ENCODE results near the gene SLC35F6.

Gene SLC35F6, protein sequence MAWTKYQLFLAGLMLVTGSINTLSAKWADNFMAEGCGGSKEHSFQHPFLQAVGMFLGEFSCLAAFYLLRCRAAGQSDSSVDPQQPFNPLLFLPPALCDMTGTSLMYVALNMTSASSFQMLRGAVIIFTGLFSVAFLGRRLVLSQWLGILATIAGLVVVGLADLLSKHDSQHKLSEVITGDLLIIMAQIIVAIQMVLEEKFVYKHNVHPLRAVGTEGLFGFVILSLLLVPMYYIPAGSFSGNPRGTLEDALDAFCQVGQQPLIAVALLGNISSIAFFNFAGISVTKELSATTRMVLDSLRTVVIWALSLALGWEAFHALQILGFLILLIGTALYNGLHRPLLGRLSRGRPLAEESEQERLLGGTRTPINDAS

DNA sequence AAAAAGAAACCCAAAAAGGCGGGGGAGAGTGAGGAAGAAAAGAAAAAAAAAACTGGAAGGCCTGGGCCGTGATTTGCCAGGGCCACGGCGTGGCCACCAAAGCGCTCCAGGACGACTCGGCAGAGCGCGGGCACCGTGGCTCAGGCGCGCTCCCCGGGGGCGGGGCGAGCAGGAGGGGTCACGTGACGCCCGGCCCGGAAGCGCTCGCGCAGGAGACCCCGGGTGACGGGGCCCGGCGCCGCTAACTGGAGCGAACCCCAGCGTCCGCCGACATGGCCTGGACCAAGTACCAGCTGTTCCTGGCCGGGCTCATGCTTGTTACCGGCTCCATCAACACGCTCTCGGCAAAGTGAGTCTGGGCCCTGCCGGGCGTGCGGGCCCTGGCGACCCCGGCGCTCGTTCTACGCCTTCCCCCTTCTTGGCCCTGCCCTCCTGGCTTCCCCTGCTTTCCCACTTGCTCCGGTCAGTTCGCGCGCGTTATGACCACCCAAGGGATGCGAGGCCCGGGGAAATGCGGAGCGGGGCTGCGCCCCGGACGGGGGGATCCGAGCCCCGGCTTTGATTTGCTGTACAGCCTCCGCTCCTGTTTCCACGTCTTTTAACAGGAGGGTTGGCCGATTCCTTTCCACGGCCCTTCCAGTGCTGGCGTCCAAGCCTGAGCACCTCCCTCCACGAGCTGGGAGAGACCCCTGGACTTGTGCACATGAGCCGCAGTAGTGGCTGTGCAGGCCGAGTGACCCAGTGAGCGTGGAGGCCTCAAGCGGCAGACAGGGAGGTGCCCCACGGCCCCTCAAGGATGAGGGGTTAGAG, at the start of gene SLC35F6:
SLC35F6 (plus strand) TSS at position 207 of the 810 bp plus-strand sequence; CDS start at position 273, 66 bp downstream.
- peak; percentile 86 for DNase-seq

DNA sequence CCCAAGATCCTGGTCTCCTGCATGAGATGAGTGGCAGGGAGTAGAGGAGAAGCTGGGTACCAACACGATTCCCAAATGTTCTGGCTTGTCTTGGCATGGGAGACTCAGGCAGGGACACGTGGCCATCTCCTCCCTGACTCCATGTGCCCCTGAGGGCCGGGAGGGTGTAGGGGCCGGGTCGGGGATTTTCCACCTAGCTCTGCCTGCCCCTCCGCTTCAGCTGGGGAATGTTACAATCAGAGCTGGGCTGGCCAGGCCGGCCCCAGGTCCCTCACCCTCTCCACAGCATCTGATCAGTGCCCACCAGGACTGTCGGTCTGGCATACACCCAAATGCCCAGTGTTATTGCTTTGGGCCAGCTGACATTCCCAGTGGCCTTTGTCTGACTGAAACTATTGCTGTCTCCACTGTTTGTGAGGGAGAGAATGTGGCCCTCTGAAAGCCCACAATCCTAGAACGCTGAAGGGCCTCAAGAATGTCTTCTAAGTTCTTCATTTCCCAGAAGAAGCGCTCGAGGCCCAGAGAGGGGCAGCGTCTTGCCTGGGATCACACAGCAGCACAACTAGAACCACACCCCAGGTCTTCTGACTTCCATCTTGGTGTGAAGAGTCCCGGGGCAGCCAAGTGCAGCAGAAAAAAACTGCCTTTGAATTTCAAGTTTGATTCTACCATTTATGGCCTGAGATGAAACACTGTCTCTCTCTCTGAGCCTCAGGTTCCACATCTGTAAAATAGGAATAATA, 48.4 kb upstream of the SLC35F6 start:
- DNase-seq = no peak

DNA sequence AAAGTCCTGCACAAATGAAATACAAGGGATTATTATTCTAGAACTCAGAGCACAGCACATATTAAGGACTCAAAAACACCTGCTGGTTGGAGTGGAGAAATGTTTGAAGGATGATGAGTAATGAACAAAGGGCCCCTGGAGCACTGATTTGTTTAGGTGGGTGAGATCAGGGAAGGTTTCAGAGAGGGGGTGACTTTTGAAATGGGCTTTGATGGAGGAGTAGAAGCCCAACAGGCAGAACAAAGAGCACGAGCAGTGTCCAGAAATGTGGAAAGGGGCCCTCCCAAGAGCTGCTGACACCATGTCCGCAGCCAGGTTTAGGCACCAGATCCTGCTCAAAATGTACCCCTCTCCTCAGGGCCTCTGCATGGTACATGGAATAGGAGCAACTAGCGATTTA, 47.7 kb upstream of the SLC35F6 start:
- no peak for DNase-seq

DNA sequence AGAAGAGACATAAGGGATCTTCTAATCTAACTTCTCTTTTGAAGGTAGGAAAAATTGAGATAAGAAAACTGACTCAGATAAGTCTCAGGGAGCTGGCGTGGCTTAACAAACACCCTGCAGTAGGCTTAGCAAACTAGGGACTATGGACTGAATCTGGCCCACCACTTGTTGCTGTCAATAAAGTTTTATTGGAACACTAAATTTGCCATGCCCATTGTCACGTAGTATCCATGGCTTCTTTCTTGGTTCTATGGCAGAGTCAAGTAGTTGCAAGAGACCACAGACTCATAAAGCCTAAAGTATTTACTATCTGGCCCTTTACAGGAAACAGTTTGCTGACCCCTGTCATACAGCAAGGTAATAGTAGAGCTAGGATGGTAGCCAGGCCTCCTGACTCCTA, 47.3 kb upstream of the SLC35F6 start:
- no peak for DNase-seq

DNA sequence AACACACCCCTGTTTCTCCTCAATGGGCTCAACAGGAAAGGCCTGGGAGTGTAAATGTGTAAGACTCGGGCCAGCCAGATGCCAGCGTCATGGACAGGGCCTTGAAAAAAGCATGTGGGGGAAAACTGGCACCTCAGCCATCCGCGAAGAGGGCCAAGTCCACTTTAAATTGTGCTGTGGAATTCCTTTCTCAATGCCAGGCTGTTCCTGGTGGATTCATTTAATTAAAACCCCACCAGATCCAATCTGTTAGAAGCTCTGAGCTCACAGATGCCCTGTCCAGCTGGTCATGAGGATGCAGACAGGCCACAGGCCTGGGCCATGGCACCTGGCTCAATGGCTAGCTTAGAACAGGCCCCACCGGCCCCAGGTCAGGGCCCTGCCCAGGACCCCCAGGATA, 46.7 kb upstream of the SLC35F6 start:
- no peak for DNase-seq

DNA sequence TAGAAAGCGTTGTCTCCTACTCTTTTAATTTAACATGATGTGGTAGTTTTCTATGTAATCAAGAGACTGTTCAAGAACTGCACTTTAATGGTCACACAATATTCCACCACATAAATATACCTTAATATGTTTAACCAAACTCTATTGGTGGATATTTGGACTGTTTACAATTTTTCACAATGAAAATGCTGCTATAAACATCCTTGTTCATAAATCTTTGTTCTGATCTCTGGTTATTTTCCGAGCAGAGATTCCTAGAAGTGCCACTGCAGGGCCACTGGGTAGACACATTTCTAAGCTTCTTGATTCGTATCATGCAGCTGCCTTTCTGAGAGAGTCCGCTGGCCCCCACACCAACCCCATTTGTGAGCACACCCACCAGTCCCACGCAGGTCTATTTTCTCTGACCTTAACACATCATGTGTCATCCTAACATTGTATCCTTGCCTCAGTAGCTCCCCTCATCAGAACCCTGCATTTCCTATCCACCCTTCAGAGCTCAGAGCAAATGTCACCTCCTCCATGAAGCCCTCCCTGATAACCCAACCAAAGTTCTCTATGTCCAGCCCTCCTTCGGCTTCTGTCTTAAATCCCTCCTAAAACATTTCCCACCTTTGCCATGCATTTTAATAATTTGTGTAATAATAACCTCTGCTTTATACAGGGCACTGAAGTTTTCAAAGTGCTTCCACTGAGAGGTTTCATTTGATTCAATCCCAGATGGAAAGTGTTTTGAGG, 45.0 kb upstream of the SLC35F6 start:
- DNase-seq = no peak

DNA sequence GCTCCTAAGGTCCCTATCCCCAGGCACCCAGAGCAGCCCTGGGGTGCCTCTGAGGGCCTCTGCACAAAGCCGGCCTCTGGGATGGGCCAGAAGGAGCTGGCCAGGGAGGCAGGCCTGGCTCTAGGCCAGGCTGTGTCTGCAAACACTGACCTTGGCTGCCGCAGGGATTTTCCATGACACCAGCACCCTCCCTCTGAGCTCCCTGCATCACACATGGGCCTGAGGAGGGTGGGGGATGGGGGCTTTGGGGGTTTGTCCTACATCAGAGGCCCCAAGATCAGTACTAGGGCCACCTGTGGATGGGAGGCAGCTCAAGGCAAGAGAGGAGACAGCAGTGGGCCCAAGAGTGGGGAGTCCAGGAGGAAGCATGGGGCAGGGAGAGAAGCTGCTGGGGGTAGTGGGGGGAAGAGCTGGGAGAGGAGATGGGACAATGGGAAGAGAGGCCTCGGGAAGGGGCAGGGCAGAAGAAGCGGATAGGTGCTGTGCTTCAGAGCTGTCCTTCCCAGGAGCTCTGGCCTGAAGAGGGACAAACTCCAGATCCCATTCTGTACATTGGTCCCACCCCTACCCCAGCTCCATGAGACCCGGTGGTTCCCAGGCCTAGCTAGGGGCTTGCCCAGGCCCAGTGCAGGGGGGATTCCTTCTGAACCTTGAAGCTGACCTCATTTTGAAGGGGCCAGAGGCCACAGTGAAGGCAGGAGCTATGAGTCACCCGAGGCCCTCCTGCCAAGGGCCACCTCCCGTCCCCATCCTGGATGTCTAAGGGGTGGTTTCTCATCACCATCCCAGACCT, 43.6 kb upstream of the SLC35F6 start:
- DNase-seq = peak; percentile 38

DNA sequence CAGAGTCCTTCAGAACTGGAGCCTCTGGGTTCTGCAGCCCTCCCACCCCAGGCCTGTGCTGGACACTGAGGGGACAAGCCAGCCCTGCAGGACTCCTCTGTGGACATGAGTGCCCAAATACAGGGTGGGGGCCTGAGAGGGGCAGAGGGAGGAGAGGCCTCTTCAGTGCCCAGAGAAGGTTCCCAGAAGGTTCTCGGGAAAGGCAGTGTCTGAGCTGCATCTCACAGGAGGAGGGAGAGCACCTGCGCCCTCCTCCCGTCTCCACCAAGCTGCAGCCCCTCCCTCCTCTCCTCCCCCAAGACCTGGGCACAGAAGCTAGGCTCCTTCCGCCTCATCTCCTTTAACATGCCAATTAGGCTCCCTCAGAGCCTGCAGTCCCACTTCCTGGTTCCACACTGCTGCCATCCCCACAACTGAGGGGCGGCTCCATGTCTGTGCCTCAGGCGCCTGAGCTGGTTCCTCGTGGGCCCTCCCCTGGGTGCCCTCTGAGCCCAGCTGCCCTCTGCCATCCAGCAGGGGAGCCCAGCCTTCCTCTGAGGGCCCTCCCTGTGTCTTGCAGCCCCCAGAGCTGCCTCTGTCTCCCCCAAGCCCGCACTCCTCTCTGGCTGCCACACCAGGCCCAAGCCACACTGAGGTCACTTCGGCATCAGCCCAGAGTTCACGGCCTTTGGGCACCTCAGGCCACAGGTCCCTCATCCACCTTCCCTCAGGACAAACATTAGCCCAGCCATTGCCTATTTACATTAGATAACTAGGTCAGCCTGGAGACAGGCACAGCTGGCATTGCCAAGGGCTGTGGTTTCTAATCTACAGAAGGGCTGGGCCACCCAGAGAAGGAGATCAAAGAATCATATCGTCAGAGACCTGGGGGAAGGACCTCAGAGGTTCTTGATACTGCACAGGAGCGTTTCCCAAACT, 42.7 kb upstream of the SLC35F6 start:
- DNase-seq = no peak

DNA sequence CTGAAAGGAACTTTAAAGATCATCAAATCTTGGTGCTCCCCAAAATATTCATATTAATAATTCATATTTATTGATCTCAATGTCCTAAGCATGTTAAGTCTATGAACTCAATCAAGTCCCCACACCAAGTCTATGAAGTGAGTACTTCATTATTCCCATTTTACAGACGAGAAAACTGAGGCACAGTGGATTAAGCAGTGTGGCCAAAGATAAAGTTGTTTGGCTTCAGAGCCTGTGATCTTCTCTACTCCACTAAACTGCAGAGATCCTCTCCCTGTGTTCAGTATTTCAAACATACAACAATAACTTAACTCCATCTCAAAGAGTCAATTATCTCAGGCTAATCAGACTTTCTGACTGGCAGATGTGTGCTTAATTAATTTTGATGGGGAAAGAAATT, 41.8 kb upstream of the SLC35F6 start:
- DNase-seq = no peak

DNA sequence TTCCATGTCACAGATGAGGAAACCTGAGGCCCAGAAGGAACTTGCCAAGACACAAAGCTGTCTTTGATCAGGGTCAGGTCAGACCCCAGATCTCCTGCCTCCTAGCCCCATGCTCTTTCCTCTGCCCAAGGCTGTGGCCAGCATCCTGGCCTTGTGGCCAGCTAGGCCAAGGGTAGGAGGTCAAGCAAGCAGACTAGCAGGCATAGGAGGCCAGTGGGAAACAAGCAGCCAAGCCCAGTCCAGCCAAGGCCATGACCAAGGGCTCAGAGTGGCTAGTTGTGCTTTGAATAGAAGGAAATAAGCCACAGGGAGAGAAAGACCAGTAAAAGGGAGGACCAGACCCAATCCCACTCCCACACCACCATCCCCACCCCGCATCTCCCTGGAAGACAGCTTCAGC, 41.2 kb upstream of the SLC35F6 start:
- DNase-seq = no peak

DNA sequence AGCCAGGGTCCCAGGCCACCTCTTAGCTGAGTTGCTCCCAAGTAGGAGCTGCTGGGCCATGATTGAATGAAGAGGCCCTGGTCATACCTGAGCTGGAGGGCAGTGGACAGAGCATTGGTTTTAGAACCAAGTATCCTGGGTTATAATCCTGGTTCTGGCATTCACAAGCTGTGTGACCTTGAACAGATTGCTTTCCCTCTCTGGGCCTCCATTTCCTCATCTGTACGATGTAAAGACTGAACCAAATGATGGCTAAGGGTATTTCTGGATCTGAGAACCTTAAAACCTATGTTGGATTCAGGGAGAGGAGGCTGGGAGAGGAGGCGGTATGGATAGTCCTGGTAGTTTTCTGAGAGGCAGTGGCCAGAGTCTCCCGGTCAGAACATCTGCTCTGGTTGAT, 40.6 kb upstream of the SLC35F6 start:
- no peak for DNase-seq

DNA sequence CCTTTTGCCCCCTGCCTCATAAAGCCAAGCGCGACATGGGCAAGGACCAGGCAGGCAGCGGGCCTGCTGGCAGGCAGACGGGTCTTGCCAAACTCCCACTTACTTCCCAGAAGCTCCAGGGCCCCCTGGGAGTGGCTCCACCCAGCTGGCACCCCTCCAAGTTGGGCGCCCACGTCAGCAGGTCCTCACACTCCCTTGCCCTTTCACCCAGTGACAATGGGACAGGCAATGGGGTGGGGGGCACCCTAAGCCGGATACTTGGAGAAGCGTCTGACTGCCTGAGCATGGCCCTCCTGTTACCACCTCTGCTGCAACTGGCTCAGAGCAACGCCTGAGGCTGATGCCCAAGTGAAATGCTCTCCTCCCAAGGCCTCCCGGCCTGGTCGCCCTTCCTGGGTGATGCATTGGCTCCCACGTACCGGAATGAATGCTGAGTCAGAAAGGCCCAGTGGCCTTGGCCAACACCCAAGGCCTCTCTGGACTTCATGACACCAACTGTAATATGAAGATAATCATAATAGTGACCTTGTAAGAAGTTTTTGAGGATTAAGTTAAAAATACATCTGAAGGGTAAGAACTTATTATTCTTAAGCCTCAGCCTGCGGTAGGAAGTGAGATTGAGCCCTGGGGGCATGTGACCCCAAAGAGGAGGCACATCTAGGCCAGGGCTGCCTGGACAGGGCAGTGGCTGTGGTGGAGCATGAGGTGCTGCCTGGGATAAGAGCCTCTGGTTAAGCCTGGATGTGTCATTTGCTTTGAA, 39.9 kb upstream of the SLC35F6 start:
- DNase-seq = no peak

DNA sequence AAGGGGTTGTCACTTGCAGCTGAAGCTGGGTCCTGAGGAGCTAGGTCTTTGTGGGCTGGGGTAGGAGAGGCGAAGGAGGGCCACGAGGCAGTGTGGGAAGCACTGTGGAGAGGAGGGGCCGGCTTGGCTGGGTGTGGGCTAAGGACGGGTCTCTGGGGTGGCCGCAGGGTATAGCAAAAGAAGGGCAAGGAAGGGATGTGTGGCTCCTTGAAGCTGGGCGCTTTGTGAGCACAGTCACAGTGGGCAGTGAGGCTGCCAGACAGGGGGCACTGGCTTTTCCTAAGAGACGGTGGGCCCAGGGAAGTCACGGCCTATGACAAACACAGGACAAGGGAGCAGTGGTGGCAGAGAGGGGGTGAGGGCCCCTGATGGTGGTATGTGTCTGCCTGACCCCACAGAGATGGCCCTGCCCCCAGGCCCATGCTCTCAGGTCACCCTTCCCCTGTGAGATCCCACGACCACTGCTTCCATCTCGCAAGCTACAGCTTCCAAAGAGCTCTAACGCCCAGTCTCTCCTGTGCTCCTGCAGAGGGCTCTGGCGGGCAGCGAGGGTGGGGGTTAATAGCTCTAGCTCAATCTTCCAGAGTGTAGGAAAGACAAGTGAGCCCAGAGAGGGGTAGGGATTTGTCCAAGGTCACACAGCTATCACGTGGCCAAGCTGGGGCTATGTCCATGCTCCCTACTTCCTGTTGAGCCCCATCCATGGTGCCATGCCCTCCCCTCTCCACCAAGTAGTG, 39.1 kb upstream of the SLC35F6 start:
- DNase-seq = no peak

DNA sequence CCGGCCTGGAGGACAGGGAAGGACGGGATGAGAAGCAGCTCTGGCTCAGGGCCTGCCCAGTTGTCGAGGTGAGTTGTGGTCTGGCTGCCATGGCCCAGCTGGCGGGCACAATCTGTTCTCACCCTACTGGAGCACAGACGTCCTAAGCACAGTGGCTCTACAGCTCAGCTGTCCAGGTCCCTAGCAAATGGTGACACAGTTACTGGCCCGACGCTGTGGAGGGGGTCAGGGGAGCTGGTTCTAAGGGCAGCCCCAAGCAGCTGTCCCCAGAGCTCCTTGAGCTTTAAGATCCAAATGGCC, 38.6 kb upstream of the SLC35F6 start:
- no peak for DNase-seq

DNA sequence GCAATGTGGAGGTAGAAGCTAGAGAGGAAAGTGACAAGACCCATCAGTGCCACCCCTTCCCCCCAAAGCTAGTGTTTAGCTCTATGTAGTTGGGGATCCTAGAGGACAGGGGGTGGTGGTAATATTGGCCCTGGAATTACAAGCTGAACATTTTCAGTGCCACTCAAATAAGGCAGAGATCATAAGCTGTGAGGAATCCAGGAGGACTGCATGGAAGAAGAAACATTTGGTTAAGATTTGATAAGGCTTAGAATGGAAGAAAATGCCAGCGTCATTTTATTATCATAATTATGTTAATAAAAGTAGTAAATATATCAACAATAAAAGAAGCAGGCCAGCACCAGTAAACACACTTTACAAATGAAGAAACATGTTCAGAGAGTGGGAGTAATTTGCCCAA, 37.9 kb upstream of the SLC35F6 start:
- DNase-seq = no peak

DNA sequence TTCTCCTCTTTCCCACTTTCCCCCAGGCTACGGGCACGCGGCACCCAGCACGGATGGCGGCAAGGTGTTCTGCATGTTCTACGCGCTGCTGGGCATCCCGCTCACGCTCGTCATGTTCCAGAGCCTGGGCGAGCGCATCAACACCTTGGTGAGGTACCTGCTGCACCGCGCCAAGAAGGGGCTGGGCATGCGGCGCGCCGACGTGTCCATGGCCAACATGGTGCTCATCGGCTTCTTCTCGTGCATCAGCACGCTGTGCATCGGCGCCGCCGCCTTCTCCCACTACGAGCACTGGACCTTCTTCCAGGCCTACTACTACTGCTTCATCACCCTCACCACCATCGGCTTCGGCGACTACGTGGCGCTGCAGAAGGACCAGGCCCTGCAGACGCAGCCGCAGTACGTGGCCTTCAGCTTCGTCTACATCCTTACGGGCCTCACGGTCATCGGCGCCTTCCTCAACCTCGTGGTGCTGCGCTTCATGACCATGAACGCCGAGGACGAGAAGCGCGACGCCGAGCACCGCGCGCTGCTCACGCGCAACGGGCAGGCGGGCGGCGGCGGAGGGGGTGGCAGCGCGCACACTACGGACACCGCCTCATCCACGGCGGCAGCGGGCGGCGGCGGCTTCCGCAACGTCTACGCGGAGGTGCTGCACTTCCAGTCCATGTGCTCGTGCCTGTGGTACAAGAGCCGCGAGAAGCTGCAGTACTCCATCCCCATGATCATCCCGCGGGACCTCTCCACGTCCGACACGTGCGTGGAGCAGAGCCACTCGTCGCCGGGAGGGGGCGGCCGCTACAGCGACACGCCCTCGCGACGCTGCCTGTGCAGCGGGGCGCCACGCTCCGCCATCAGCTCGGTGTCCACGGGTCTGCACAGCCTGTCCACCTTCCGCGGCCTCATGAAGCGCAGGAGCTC, 36.2 kb upstream of the SLC35F6 start:
- DNase-seq = no peak

DNA sequence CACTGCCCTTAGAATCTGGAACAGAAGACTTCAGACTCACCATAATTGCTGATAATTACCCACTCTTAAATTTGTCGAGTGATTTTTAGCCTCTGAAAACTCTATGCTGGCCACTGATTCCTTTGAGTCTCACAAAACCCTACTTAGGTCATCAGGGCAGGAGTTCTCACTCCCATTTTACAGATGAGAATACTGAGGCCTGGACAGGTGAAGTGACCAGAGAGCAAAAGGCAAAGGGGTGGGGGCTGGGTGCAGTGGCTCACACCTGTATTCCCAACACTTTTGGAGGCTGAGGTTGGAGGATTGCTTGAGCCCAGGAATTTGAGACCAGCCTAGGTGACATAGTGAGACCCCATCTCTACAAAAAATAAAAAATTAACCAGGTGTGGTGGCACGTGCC, 34.8 kb upstream of the SLC35F6 start:
- DNase-seq = no peak

DNA sequence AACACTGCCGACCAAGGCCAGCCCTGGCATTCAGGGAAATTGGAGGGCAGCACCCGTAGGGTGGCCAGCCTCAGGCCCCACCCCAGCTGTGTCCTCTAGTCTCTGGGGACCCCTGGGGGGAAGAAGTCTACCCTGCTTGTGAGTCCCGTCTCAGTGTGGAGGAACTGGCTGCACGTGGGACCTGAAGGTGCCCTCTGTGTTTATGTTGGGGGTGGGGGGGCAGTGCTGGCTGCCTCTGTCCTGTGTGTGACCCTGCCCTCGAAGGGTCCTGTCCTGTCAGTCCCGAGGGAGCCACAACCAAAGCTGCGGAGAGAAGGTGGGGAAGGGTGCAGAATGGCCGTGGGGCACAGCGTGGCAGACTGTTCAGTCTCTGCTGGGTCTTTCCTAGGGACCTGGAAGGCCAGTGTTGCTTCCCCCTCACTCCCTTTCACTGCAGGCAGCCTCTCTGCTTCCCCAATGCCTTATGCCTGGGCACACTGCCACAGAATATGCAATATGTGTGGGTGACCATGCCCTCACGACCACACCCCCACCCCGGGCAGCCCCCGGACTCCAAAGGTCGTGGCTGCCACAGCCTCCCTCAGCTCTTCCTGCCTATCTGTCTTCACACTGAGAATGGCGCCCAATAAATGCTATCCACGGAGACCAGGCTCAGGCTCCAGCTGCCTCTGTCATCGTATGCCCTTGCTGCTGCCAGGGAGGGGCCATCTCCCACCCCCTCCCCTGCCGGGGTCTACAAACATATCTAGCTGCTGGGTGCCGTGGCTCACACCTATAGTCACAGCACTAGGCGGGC, 33.3 kb upstream of the SLC35F6 start:
- no peak for DNase-seq
